Body of pancreas (tissue), 4 donors: ENCODE results near the gene SERINC2.

Source experiments
- POLR2A ChIP-seq, 3 donors: fragments of 450-650 bp; IDR thresholded peaks; one replicate each; pipeline ENCODE4 v1.6.1; 2016; ENCODE audit warnings: antibody characterized with exemption in 3 of 3, mild to moderate bottlenecking in 2 of 3
- TF ChIP-seq, protein P1 (sequence below), 7 experiments: fragments of 450-650 bp in 4 of 7; fragments of 200-600 bp in 3 of 7; sonication (generic) in 3 of 7; IDR thresholded peaks; one replicate each; pipeline ENCODE4 v1.5.1; 2016 to 2019; ENCODE audit warnings: antibody characterized with exemption in 7 of 7

DNA sequence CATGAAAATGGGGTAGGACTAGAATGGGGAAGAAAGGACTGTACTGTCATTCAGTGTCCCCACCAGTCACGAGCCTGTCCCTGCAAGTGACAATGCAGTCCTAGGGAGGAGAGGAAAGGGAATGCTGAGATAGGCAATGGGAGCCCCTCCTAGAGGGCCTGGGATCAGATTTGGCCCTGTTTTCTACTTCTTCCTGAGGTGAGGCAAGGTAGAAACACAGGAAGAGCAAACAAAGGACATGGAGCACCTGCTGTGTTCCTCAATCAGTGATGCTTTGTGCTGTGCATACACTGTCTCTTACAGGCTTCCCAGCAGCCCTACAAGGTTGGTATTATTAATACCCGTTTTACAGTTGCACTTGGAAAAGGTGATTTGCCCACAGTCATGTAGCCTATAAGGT lies 46.2 kb upstream of the SERINC2 start:
- TF ChIP-seq POLR2A (IDR thresholded peaks at IDR 0.05), result no peak
- TF ChIP-seq, protein P1, sequence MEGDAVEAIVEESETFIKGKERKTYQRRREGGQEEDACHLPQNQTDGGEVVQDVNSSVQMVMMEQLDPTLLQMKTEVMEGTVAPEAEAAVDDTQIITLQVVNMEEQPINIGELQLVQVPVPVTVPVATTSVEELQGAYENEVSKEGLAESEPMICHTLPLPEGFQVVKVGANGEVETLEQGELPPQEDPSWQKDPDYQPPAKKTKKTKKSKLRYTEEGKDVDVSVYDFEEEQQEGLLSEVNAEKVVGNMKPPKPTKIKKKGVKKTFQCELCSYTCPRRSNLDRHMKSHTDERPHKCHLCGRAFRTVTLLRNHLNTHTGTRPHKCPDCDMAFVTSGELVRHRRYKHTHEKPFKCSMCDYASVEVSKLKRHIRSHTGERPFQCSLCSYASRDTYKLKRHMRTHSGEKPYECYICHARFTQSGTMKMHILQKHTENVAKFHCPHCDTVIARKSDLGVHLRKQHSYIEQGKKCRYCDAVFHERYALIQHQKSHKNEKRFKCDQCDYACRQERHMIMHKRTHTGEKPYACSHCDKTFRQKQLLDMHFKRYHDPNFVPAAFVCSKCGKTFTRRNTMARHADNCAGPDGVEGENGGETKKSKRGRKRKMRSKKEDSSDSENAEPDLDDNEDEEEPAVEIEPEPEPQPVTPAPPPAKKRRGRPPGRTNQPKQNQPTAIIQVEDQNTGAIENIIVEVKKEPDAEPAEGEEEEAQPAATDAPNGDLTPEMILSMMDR (IDR thresholded peaks at IDR 0.05), result no peak
